ENCODE results near the gene AMN1. TPM values are rescaled to one million over a fixed set of nuclear protein-coding genes. Genes with fewer than 3 reads are reported as not detected.

Gene AMN1
- total RNA-seq, 1 experiment from 2014 or later, result 26.9 TPM

DNA sequence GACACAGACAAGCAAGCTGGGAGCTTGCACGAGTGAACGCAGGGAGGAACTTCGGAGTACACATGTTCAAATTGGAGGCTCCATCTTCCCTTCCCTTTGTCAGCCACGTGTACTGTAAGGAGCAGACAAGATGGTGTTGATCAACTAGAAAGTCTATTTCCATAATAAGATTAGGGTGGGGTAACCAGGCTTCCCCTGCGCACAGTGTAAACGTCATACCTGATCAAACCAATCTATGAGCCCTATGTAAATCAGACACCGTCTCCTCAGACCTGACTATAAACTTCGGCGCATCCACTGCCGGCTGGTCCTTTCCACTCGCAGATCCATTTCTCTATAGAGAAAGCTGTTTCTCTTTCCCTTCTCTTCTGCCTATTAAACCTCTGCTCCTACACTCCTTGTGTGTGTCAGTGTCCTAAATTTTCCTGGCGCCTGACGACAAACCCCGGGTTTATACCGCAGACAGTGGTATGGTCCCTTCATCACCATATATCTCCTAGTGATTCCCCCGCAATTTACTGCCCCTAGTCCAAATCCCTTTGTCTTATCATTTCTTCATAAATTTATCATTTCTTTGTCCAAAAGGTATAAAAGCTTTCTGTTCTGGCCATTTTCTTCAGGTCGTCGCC is 76.8 kb downstream of the AMN1 start:
- no peaks in the 10 kb centered on the region for H3K27me3 ChIP-seq (ENCODE audit: insufficient read depth, low read length)
- peaks cover 0 to 8% of the 10 kb centered on the region in 2 experiments; a peak in 2 of 4 replicates for H3K4me1 ChIP-seq (ENCODE audit: control insufficient read depth in 1 of 2, insufficient read depth in 2 of 2, low read length in 2 of 2)
- no TSS peak for BruUV-seq (replicated peaks)
- ATAC-seq (no peak), DNase-seq (ENCODE audit: low read depth, low spot score) (no peak)
- no peak overlapping the region for H3K4me3 ChIP-seq (replicated peaks in 1 of 2; ENCODE audit: low read depth in 1 of 2, low read length in 2 of 2)
- H2AFZ ChIP-seq (ENCODE audit: low read depth, low read length, poor library complexity, severe bottlenecking), result no peak overlapping the region
- no peak overlapping the region for H3K27ac ChIP-seq (ENCODE audit: low read depth, low read length)
- H3K79me2 ChIP-seq (ENCODE audit: insufficient read depth, low read length), result no peaks in the 10 kb centered on the region
- POLR2A ChIA-PET, result no interaction called here
- H4K20me1 ChIP-seq (ENCODE audit: insufficient read depth), result no peaks in the 10 kb centered on the region
- no peaks in the 10 kb centered on the region for H3K36me3 ChIP-seq (ENCODE audit: control insufficient read depth in 1 of 2, insufficient read depth in 2 of 2, low read length in 2 of 2)
- H3K9me2 ChIP-seq (ENCODE audit: insufficient read depth), result no peaks in the 10 kb centered on the region; the same call in 1 of the 2 replicates
- no peaks in the 10 kb centered on the region for H3K9me3 ChIP-seq (ENCODE audit: control insufficient read depth in 1 of 2, insufficient read depth in 1 of 2, low read depth in 1 of 2, low read length in 2 of 2)
- H3K9ac ChIP-seq (ENCODE audit: low read length), result no peak overlapping the region
- CTCF ChIA-PET, result interaction anchor here (1.8 to 2.2 kb wide), 3 partner anchors 249 to 660 kb away, joined by 6 to 48 read pairs (median 14); no protein-coding TSS in a partner anchor
- intact Hi-C loops (cut with micrococcal nuclease), result loop anchor here (2.0 to 10.0 kb wide), 5 partner anchors 413 to 1263 kb away; partner anchors contain the start of gene YARS2
- no peak overlapping the region for H3K4me2 ChIP-seq (ENCODE audit: low read length)
- TF ChIP-seq EZH2phosphoT487 (IDR thresholded peaks at IDR 0.05; ENCODE audit: borderline replicate concordance) (no peak), EZH2 (IDR thresholded peaks at IDR 0.05) (no peak), ZFX (IDR thresholded peaks at IDR 0.05) (no peak), JUND (IDR thresholded peaks at IDR 0.05) (no peak)
- RAD21 ChIA-PET (ENCODE audit: low non-redundant PET in 1 of 2, low total read pairs in 2 of 2, uncharacterized antibody in 2 of 2, unreplicated experiment in 2 of 2), result interaction anchor here in 1 of 2 experiments (1.8 kb wide), 1 partner anchor 249 kb away, joined by 6 read pairs; no protein-coding TSS in a partner anchor

DNA sequence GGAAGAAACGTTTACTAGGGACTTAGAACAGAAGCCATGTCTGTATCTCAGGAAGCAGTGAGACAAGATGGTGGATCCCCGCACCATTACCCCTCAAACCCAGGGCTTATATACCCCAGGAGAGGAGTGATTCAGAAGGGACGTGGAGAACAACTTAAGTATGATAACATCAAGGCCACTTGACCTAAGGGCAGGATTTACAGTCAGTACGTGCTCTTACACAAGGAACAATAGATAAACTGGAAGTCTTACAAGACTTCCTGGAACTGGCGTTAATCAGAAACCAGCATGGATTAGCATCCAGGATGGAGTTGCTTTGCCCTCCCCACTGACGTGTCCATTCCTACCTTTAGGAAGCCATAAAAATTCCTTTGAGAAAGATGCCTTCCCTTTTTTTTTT is 77.9 kb downstream of the AMN1 start:
- Histone ChIP-seq H3K27me3 (ENCODE audit: insufficient read depth, low read length) (no peaks in the 10 kb centered on the region), H3K9me3 (ENCODE audit: control insufficient read depth in 1 of 2, insufficient read depth in 1 of 2, low read depth in 1 of 2, low read length in 2 of 2) (no peaks in the 10 kb centered on the region), H3K4me3 (replicated peaks in 1 of 2; ENCODE audit: low read depth in 1 of 2, low read length in 2 of 2) (no peak overlapping the region), H3K4me1 (ENCODE audit: control insufficient read depth in 1 of 2, insufficient read depth in 2 of 2, low read length in 2 of 2) (peaks cover 0 to 8% of the 10 kb centered on the region in 2 experiments; a peak in 2 of 4 replicates), H3K9ac (ENCODE audit: low read length) (no peak overlapping the region), H4K20me1 (ENCODE audit: insufficient read depth) (no peaks in the 10 kb centered on the region), H3K36me3 (ENCODE audit: control insufficient read depth in 1 of 2, insufficient read depth in 2 of 2, low read length in 2 of 2) (no peaks in the 10 kb centered on the region), H3K27ac (ENCODE audit: low read depth, low read length) (no peak overlapping the region), H3K9me2 (ENCODE audit: insufficient read depth) (no peaks in the 10 kb centered on the region; the same call in 1 of the 2 replicates), H3K4me2 (ENCODE audit: low read length) (no peak overlapping the region), H2AFZ (ENCODE audit: low read depth, low read length, poor library complexity, severe bottlenecking) (no peak overlapping the region), H3K79me2 (ENCODE audit: insufficient read depth, low read length) (no peaks in the 10 kb centered on the region)
- CTCF ChIA-PET, result no interaction called here
- BruUV-seq (replicated peaks), result no TSS peak
- TF ChIP-seq, protein P1, sequence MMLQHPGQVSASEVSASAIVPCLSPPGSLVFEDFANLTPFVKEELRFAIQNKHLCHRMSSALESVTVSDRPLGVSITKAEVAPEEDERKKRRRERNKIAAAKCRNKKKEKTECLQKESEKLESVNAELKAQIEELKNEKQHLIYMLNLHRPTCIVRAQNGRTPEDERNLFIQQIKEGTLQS (IDR thresholded peaks at IDR 0.05), result no peak
- TF ChIP-seq EZH2phosphoT487 (IDR thresholded peaks at IDR 0.05; ENCODE audit: borderline replicate concordance) (no peak), POLR2AphosphoS5 (IDR thresholded peaks at IDR 0.05; ENCODE audit: low read depth, low read length) (no peak), POLR2A (IDR thresholded peaks at IDR 0.05; ENCODE audit: borderline replicate concordance, extremely low read depth, insufficient read depth, insufficient read length) (no peak), EZH2 (IDR thresholded peaks at IDR 0.05) (no peak)
- ATAC-seq (no peak), DNase-seq (ENCODE audit: low read depth, low spot score) (no peak)
- intact Hi-C loops (cut with micrococcal nuclease), result loop anchor here (5.0 to 10.0 kb wide), 3 partner anchors 414 to 1264 kb away; no protein-coding TSS in a partner anchor
- RAD21 ChIA-PET (ENCODE audit: low non-redundant PET in 1 of 2, low total read pairs in 2 of 2, uncharacterized antibody in 2 of 2, unreplicated experiment in 2 of 2), result no interaction called here
- POLR2A ChIA-PET, result no interaction called here
